Stromal cell of bone marrow (primary cell): ENCODE data around the gene PTAR1.

Experiments used
- DNase-seq: peaks from one replicate; pipeline ENCODE4 v3.0.0-alpha.2; 2012; ENCODE audit warnings: low read depth

PTAR1 gene

GRCh38 chr9:69674112-69674685, 85.6 kb downstream of the PTAR1 start:
- no peak for DNase-seq

GRCh38 chr9:69673311-69673640, 86.5 kb downstream of the PTAR1 start:
- DNase-seq, result no peak

GRCh38 chr9:69672596-69673310, 87.1 kb downstream of the PTAR1 start:
- peak; percentile 73 for DNase-seq

- peak; percentile 44 for DNase-seq
Observed at GRCh38 chr9:69671879-69672595, 87.8 kb downstream of the PTAR1 start, which contains the start of gene APBA1. APBA1 (minus strand) TSS chr9:69672371.

GRCh38 chr9:69671311-69671878, 88.4 kb downstream of the PTAR1 start:
- DNase-seq, result no peak

- DNase-seq, result no peak
Observed at GRCh38 chr9:69667306-69667705, 92.5 kb downstream of the PTAR1 start.

- DNase-seq, result no peak
Observed at GRCh38 chr9:69660304-69660703, 99.5 kb downstream of the PTAR1 start.
